HL-60 (cell line): ENCODE data around the gene ZBTB7B.

Experiments used
- POLR2AphosphoS5 ChIP-seq: IDR thresholded peaks from 2 replicates; pipeline ENCODE4 v1.6.1; 2012; ENCODE audit warnings: low read depth
- REST ChIP-seq: IDR thresholded peaks from 2 replicates; pipeline ENCODE4 v1.6.1; 2012; ENCODE audit warnings: low read depth; ENCODE audit not compliant: insufficient replicate concordance
- TF ChIP-seq, protein P1 (sequence below): IDR thresholded peaks from one replicate; pipeline ENCODE4 v1.5.1; 2011; ENCODE audit warnings: low read length, control low read depth, inconsistent platforms; ENCODE audit not compliant: insufficient read depth

DNA sequence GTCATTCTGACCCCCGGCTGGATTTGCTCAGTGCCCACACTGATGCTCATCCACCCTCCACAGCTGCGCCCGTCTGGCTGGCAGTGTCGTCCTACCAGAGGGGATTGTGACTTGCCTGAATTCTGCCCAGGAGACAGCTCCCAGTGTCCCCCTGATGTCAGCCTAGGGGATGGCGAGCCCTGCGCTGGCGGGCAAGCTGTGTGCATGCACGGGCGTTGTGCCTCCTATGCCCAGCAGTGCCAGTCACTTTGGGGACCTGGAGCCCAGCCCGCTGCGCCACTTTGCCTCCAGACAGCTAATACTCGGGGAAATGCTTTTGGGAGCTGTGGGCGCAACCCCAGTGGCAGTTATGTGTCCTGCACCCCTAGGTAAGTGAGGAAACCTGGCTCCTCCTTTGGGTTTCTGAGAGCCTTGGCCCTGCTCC is 55.2 kb downstream of the ZBTB7B start:
- TF ChIP-seq, protein P1, sequence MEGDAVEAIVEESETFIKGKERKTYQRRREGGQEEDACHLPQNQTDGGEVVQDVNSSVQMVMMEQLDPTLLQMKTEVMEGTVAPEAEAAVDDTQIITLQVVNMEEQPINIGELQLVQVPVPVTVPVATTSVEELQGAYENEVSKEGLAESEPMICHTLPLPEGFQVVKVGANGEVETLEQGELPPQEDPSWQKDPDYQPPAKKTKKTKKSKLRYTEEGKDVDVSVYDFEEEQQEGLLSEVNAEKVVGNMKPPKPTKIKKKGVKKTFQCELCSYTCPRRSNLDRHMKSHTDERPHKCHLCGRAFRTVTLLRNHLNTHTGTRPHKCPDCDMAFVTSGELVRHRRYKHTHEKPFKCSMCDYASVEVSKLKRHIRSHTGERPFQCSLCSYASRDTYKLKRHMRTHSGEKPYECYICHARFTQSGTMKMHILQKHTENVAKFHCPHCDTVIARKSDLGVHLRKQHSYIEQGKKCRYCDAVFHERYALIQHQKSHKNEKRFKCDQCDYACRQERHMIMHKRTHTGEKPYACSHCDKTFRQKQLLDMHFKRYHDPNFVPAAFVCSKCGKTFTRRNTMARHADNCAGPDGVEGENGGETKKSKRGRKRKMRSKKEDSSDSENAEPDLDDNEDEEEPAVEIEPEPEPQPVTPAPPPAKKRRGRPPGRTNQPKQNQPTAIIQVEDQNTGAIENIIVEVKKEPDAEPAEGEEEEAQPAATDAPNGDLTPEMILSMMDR, result no peak
- TF ChIP-seq REST (no peak), POLR2AphosphoS5 (no peak)
